Hippocampal formation (tissue), 2 donors: ENCODE data around the gene MAD1L1.
"Not testable (repeated sequence)": the region's sequence is repeated elsewhere in the genome, so short reads cannot be mapped to it uniquely, and the experiment has no call there.

Experiments used
- DNase-seq, 2 donors: peaks; one replicate each; lab custom pipeline; 2025; lab: John Stamatoyannopoulos, UW

The MAD1L1 gene

DNA sequence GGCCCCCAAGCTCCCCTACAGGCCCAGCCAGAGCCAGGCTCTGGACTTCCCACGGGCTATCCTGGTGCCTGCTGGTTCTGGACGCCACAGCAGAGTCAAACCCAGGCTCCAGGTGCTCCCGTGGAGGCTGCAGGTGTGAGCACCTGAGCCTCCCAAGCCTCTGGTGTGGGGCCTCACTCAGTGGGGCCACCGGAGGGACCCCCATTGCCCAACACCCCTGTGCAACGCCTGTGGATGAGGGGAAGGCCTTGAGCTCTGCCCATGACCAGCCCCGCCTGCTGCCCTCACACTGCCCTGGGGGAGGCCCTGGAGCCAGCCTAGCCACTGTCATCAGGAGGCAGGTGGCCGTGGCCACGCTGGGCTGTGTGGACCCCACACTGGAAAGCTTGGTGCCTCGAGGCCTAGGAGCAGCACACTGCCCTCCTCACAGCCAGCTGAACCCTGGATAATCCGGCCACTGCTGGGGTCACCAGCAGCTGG is 229.3 kb downstream of the MAD1L1 start:
- DNase-seq = no peak

DNA sequence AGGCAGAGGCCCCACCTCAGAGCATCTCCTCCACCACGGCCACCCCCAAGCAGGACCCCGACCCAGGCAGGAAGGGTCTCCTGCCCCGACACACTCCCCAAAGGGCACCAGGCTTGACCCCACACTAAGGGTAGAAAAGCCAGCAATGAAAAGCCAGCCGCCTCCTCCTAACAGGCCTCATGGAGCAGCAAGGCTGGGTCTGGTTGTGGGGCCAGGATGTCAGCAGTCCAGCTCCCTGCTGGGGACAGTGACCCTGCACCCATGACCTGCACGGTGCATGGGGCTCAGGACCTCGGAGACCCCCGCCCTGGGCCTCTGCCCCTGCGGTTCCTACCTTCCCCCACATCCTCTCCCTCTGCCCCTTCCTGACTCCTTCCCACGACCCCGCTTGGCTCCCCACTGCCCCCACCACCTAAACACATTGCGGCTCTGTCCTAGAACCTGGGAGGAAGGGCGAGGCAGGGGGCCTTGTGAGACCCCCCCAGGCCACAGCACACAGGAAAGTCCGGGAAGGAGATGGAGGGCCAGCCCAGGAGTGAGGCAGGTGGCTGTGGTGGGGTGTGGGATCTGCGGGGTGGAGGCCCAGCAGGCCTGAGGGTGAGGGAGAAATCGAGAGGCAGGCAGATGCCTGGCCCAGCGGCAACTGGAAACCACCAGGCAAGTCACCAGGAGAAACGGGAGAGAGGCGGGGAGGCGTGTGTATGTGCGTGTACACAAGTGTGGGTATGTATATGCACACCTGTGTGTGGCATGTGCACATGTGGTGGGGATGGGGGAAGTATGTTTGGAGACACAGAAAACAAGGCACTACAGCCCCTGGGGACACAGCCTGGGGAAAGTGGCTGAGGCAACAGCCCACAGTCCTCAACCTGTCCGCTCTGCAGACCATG is 229.9 kb downstream of the MAD1L1 start:
- no peak for DNase-seq

DNA sequence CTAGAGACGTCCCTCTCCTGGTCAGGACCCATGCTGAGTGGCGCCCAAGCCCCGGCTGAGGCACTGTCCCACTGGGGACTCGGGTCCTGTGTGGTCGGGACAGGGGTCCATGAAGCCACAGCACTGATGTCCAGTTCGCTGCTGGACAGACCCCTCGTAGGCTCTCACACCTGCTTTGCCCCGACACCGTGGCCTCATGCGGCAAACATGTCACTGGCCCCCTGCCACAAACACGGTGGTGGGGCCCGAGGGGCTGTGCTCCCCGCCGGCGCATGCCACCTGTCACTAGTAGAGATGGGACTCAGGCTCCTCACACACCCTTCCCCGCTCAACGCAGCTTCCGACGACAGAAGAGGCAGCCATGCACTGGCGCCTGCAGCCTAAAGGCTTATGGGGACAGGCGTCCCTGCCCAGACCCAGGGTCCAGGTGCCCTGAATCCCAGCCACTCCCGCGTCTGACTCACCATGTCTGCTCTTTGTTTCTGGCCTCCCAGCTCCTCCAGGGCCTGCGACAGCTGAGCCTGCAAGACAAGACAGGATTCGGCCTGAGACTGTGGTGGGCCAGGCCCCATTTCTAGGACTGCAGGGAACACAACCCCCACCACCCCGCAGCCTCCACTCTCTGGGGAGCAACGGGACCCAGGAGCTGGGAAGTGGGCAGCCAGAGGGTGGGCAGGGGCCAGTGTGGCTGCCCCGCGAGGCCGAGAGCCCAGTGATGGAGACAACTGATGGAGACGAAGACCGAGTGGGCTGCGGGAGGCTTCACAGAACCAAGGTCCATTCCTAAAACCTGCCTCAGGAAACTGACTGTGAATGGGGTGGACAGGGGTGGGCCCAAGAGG is 230.9 kb downstream of the MAD1L1 start:
- DNase-seq = no peak

DNA sequence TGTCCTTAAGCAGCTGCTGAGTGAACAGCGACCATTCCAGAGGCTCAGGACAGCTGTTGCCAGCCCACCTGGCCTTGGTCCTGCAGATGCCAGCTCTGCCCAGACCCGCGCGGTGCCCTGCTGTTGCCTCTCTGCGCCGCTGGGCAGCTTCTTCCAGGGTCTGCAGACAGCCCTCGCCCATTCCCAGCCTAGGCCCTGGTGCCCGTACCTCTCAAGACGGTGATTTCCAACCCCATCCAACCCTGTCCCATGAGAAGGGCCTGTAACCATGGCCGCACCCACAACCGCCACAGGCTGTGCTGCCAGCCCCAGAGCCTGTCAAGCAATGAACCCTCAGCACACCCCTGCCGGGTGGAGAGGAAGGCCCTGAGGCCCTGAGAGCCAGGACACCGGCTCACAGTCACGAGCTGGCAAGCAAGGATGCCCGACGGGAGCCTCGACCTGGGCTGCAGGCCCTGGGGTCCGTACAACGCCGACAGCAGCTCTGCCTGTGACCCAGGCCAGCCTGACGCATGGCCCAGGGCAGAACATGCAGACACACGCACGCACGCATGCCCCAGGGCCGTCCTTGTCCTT is 231.9 kb downstream of the MAD1L1 start:
- no peak for DNase-seq

DNA sequence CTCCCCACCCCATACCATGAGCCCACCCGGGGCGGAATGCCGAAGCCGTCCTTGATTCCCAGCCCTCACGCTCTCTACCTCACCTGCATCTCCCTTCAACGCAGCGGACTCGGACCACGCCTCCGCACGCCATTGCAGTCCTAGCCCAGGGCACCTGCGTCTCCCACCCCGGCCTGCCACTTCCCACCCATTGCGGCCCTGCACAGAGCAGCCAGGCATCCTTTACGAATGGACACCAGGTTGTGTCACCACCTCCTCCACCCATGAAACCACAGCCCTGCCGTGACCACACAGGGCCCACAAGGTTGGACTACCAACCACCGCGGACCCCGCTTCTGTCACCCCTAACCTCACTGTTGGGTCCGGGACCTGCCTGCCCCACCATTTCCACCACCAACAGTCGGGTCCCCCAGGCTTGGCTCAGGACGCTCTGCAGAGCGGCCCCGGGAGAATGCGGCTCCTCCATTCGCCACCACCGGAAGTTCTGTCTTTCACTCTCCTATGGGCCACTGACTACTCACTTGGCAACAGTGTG is 232.5 kb downstream of the MAD1L1 start:
- DNase-seq = no peak

DNA sequence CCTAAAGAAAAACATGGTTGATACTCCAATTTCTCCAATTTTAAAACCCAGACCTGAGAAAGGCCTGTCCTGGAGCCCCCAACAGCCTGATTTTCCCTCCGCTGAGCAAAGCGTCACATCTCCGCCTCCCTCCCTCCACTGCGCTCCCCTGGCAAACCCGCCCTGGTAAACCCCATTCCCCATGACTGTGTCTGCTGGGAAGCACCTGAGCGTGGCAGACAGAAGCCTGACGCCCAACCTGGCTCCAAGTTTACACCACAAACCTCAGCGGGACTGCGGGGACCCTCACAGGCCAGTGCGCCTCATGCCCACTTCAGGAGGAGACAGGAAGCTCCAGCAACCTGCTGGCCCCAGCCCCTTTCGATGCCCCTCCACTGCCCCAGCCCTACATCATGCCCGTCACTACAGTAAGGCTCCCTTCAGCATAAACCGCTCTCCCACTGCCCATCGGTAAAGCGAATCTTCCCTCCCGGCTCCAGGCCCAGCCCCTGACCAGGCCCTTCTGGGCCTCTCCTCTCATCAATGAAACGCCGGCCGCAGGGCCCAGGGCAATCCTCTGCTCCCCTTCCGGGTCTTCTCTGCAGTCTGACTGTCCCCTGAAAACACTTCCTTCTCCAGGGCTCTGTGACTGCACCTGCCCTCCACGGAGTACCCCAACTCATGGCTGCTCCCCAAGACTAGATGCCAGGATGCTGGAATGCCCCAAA is 233.3 kb downstream of the MAD1L1 start:
- DNase-seq = no peak

DNA sequence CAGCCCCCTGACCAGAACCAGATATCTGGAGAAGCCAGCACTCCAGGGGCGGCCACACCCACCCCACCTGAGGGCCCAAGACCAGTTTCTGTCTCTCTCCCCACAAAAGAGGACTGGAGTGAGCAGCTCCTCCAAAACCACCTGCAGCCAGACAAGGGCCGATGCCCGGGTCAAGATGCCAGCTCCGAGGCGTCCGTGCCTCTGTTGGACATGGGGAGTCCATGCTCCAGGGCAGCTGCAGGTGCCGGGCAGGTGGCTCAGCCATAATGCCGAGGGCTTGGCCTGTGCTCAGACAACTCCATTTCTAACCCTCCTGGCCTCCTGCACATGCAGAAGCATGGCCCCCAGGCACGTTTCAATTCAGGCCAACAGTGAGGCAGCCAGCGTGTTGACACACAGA is 234.6 kb downstream of the MAD1L1 start:
- no peak for DNase-seq

DNA sequence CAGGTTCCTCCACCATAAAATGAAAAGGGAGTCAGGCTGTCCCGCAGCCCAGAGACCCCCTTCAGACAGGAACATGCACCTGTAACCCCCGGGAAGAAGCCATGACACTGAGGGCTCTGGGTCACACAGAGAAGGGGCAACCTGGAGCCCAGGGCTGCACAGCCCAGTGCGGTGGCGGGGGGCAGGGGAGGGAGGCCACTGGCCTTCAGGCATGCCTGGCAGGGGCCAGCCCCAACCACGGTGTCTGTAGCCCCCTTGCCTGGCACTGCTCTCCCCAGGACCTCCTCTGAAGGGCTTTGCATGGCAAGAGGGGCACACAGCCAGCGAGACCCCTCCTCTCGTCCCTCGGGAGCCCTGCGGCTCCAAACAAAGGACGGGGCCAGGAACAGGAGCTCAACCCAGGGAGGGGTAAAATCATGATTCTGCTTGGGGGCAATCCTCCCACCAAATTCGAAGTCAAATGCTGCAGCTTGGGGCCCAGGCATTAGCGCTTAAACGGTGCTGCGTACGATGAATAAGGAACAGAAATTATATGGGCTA is 235.1 kb downstream of the MAD1L1 start:
- DNase-seq = no peak

DNA sequence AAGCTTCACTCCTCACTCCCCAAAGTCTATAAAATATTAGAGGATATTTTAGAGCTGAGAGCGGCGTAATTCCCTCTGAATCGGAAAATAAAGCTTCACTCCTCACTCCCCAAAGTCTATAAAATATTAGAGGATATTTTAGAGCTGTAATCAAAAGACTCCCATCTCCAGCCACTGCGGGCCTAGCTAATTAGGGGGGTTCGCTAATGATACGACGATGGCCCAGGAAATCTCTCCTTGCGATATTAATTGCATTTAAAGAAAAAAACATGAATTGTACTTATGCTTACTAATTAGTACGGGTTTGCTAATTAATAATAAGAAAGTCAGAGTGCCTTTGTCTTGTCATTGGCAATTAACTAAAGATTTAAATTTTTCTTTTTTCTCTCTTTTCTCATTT is 235.9 kb downstream of the MAD1L1 start:
- no peak for DNase-seq

DNA sequence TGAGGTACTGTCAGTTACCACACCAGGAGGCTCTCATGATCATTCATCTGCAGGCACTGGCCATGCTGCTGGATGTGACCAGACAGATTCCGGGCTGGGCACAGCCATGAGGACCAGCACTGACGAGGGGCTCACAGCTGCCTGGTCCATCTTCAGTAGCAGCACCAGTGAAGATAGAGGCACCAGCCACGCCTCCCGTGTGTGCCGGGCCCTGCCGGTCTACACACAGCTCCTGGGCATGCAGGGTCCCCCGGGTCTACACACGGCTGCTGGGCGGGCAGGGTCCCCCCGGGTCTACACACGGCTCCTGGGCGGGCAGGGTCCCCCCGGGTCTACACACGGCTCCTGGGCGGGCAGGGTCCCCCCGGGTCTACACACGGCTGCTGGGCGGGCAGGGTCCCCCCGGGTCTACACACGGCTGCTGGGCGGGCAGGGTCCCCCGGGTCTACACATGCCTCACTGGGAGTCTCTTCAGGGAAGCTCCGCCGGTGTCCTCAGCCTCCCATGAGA is 236.8 kb downstream of the MAD1L1 start:
- DNase-seq = not testable (repeated sequence)

DNA sequence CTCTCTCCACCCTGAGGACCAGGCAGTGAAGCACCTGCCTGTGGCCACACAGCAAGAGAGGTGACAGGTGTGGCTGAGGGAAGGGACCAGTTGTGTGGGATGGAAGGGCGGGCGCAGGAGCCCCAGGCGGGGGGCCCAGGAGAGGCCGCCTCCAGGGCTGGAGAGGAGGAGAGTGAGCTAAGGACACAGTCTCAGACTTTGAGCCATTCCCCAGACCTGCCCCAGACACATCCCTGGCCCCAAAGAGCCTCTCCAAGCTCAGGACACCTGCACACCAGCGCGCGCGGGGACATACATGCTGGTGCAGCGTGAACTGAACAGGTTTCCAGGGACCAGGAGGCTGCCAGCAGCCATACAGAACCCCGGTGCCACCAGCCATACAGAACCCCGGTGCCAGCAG is 237.3 kb downstream of the MAD1L1 start:
- DNase-seq = no peak

DNA sequence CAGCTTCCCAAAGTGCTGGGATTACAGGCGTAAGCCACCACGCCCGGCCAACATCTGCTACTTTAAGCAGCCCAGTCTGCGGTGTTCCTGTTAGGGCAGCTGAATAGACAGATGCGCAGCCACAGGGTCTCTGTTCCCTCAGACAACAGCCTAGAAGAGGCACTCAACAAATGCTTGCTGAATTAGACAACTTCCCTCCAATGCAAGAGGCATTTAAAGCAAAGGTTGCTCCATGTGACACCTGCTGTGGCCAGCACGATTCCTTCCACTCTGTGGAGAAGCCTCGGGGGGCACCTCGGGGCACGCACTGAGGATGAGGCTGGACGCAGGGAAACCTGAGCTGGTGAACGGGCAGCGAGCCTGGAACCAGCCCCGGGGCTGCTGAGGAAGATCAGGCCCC is 237.8 kb downstream of the MAD1L1 start:
- DNase-seq = no peak

DNA sequence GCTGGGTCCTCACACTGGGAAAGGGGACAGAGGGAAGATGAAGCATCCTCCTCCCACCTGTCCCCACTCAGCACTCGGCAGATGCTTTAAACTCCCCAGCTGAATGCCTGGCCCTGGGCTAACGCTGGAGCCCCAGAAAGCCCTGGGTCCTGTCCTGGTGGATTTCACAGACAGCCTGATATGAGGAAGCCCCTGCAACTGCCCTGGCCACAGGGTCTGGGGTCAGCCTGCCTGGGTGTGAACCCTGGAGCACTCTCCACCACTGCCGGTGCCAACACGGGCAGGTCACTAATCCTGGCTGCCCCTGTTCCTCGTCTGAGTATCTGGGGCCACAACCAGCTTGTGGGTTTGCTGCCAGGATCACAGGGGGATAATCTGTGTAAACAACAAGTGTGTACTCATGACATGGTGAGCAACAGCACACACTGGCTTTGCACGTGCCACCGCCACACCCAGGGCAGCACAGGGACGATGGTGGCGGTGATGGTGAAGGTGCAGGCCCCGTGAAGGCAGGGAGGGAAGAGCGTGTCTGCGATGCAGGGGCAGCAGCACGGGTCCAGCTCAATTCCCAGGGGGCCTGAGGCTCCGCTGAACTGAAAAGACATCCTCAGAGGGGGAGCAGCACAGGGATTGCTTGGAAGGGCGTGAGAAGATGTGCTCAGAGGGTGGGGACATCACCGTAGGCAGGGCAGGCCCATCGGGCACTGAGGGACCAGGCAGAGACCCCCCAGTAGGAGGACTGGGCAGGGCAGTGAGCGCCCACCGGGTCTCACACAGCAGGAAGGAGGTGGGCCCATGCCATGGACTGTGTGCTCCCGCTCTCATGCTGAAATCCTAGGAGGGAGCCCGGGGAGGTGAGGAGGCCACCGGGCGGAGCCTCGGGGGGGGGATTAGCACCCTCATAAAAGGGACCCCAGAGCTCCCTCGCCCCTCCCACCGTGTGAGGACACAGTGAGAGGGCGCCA is 238.7 kb downstream of the MAD1L1 start:
- no peak for DNase-seq

DNA sequence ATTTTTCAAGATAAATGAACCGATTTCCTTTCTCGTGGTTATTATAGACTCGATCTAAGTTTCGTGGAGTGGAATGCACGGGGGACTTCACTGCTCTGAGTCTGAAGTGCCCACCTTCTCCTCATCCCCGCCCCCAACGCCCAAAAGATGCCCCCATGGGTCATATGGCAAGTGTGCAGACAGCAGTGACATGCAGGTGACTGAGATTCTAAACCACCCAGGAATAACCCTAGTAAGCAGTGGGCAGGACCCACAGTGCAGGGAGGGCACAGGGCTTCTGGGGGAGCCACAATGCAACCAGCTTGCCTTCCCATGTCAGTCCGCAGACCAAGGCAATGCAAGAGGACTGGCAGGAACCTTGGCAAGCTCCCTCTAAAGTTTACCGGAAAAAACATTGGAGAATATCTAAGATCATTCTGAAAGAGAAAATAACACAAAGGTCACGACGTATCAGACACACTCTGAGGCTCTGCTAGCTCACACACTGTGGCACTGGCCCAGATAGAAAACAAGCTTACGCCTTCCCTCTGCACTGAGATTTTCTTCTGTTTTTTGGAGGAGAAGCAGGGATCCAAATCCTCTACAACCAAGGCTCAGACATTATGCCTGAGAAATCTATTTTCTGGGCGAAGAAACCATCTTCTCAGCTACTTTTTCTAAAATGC is 239.6 kb downstream of the MAD1L1 start:
- DNase-seq = no peak

DNA sequence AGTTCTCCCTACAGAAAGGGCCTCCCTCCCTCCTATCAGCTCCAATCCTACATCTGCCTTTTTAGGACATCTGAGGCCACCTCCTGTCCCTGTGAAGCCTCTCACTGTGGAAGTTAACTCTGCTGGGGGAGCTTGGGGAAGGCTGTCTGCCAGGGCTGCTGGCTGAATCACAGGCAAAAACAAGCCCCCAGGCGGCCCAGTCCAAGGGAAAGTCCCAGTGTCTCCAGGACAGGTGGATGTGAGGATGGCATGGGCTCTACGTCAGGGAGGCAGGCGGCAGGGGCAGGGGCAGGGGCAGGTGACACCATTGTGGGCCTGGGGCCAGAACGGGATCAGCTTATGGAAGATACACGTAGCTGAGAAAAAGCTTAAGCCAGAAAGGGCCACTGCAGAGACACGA is 240.2 kb downstream of the MAD1L1 start:
- no peak for DNase-seq

DNA sequence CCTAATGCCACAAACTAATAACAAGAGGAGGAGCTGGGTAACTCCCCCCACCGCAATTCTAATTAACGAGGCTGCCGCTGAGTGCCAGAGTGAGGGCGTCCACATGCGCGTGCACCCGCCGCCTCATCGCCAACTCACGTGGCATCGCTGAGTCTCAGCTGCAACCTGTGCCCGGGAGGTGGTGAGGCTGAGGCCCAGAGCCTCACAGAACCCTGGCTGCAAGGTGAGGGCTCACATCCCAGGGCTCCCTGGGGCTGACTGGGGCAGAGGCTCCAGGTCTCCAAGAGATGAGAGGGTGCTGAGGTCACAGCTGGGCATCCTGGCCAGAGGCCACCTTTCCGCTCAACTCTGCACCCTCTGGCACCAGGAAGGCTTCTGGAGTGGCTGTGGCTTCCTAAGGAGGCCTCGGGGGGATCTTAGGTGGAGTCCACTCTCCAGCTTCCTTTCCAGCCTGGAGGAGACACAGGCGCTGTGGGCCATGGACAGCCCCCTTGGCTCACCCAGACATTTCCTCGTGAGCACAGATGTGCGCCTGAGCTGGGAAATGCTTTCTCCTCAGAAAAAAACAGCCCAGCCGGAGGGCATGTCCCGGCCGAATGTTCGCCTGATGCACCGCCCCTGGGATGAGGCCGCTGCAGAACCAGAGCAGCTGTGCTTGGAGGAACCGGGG is 242.6 kb downstream of the MAD1L1 start:
- no peak for DNase-seq

DNA sequence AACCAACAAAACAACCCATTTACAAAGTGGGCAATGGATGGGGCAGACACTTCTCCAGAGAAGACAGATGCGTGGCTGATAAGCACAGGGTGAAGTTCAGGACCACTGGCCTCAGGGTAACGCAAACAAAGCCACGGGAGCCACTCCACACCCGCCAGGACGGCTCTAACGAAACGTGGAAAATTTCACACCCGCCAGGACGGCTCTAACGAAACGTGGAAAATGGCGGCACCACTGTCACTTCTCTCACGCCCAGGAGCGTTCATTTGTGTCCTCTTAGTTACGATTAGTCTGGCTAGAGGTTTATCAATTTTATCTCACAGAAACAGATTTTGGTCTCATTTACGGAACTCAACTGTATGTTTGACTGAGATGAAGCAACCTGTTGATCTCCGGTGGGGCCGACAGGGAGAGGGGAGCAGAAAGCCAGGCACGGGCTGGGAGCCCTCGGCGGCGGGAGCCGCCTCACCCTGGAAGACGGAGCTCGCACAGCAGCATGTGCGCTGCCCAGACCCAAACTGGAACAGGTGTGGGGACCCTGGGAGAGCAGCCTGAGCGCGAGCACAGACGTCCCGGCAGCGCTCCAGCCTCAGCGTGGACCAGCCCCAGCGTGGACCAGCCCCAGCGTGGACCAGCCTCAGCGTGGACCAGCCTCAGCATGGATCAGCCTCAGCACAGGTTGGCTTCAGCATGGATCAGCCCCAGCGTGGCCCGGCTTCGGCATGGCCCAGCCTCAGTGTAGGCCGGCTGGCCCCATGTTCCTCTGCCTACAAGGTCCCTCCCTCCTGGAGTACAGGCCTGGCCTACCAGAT is 243.5 kb downstream of the MAD1L1 start:
- no peak for DNase-seq

DNA sequence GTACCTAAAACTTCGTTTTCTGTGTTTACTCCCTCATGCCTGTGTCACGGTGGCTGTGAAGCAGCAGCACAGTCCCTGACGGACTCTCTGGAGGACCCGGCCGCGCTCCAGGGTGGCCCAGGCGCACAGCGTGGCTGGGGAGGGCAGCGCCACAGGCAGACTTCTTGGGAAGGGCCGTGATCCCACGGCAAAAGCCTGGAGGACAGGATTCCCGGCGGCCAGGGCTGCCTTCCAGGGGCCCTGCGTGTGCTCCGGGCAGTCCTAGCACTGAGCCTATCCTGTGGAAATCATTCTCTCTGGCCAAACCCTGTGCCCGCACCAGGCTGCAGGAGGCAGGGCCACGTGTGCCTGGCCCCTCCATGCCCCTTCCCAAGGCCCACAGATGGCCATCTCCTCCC is 244.2 kb downstream of the MAD1L1 start:
- no peak for DNase-seq
